ENCODE measurements around the gene CAMK4.
"Not testable (repeated sequence)": the region's sequence is repeated elsewhere in the genome, so short reads cannot be mapped to it uniquely, and the experiment has no call there.

CAMK4 gene

DNA sequence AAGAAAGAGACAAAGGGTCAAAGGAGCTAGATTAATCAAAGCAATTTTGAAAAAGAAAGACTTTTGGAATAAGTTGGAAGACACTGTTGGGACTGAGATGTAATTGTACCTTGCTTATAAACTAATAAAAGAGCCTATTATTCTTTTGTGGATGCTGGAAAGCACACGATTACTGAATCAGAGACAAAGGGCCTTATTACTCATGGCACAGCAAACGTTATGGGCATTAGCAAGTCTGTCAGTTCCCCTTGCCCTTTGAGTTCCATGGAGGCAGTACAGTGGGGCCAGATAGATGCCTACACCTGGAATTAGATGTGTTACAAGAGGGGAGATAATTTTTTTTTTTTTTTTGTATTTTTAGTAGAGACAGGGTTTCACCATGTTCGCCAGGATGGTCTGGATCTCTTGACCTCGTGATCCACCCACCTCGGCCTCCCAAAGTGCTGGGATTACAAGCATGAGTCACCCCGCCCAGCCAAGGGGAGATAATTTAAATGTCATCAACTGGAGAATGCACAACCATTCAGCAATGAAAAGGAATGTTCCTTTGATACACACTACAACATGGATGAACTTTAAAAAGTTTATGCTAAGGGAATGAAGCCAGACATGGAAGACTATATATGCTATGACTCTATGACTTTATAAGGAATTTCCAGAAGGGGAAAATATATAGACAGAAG, 159.2 kb downstream of the CAMK4 start:
- no peak for DNase-seq (ENCODE audit: low read depth in 2 of 2)

DNA sequence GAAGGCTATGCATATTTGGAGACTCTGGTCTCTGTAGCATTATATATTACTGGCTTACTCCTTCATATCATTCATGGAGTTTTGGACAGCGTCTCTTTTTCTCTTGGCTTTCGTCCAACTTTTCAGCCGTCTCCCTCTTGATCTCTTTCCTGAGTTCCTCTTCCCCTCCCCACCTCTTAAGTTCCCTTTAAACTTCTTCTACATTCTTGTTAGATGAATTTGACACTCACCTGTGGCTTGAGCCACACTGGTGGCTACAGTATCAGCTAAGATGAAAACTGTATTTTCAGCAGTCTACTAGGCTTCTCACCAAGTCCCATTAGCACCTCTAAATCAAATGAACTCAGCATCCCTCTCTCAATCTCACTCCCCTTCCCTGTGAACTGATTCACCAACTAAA, 160.0 kb downstream of the CAMK4 start:
- no peak for DNase-seq (ENCODE audit: low read depth in 2 of 2)

DNA sequence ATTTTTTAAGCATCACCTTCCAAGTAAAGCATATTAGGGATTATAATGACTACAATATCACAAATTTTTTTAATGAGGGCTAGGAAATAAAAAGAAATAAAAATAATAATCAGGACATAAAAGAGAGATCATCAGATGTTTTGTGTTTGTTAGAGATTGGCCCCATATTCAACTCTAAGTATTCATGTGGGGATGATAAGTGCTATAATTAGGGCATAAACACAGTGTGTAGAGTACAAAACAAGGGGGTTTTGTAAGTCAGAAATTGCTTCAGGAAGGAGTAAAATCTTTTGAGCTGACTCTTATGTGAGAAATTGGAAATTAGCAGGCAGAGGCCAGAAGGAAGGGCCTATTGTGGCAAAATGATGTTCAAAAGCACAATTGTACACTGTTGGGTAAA, 160.9 kb downstream of the CAMK4 start:
- DNase-seq (ENCODE audit: low read depth in 2 of 2) = no peak

DNA sequence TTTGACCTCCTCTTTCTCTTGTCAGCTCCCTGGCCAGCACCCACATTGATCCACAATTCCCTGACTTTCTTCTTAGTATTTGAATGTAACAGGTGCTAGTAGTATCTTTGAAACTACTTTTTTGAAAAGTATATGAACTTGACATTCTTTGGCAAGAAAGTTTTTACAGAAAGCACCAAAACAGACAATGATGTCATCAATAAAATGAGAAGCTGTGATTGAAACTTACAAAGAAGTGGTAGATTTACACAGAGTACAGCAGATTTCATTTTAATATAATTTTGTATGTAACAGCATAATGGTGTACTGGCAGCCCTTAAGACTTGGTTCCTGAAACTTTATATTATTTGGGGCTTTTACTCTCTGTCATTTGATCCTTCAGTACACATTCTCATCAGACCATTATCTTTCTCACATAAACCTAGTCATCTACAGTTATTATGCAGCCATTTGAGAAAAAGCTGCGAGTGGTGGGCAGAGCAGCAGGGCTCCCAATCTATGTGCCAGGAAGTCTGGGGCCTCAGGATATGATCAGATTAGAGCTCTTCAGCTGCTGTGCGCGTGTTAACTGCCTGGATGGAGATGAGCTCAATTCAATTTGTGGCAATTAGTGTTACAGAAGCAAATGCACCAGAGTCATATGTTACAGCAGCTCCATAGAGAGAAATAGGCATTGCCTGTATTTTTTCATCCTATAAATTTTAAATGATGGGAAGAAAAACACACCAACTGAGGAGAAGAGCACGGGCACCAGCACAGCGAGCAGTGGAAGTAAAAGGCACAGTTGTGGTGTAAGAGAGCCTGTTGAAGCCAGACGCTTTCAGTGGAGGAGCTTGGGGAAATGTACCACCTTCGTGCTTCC, 162.0 kb downstream of the CAMK4 start:
- no peak for DNase-seq (ENCODE audit: low read depth in 2 of 2)

DNA sequence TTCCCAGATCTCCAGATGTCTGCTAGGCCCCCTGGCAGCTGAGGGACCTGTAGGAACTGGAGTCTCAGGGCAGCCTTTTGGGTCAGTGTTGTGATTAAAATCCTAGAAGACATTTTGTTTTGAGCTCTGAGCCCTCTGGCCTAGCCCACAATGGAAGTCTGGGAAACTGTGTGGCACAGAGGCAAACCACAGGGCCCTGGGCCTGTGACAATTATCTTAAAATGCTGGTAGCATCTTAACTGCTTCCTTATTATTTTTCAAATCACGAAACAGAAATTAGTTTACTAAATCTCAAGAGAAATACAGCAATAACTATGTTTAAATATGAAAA, 162.6 kb downstream of the CAMK4 start:
- no peak for DNase-seq (ENCODE audit: low read depth in 2 of 2)

DNA sequence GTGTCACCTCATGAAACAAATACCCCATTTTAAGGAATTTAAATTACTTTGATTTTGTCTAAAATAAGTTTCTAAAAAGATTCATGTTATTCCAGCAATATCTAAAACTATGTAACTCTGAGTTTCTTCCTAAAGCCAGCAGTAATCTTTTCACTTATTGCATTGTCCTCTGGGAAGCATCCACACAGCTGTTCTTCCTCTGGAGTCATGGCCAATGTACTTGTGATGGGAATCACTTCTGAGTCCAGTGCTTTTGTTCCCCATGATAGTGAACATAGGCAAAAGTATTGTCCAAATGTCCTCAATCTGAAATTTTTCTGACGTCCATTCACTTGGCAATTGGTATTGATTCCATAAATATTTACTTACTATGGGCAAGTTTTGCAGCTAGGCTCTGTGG, 163.2 kb downstream of the CAMK4 start:
- DNase-seq (ENCODE audit: low read depth in 2 of 2) = no peak

DNA sequence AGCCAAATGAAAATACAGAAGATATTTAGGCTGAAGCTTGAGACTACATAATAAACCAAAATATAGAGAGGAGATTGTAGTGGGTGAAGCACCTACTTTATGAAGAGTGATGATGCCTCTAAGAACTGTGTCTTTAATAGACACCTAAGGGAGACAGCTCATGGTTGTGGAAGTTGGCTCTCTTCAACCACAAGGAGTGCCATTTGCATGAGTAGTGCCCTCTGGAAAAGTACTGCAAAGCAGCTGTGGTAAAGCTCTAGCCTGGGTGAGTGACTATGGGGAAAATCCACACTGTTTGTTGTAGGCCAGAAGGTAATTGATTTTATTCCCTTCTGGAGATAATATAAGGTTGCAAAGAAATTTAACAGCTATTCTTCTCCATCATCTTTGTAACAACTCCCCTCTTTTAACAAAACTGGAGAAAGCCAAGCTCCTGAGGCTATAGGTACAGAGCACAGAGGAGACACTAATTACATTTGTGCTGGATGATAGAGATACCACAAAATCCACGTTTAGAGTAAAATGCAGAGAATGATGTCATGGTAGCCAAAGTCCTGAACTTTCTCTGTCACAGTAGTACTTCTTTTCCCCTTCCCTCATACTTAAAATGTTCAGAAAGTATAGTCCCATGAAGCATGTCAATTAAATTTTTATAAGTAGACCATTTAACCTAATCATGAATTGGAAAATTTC, 165.4 kb downstream of the CAMK4 start:
- DNase-seq (ENCODE audit: low read depth in 2 of 2) = no peak

DNA sequence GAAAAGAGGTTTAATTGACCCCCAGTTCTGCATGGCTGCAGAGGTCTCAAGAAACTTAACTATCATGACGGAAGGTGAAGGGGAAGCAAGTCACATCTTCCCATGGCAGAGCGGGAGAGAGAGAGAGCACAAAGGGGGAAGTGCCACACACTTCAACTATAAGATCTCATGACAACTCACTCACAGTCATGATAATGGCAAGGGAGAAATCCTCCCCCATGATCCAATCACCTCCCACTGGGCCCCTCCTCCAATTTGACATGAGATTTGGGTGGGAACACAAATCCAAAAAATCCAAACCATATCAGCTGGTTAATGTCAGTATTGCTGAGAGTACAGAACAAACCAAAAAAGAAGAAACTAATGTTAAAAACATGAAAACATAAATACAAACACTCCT, 168.0 kb downstream of the CAMK4 start:
- no peak for DNase-seq (ENCODE audit: low read depth in 2 of 2)

DNA sequence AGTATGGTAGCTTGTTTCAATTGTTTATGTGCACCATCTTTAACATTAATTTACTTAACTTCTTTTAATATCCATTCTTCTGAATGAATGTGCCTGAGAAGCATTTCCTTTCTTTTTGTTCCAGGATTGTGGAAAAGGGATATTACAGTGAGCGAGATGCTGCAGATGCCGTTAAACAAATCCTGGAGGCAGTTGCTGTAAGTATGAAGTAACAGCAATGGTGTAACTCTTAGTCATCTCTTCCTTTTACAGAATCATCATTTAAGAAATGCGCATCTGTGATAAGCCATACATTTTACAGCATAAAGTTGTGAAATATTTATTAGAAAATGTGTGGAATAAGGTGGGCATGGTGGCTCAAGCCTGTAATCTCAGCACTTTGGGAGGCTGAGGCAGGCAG, 170.4 kb downstream of the CAMK4 start:
- DNase-seq (ENCODE audit: low read depth in 2 of 2) = no peak

DNA sequence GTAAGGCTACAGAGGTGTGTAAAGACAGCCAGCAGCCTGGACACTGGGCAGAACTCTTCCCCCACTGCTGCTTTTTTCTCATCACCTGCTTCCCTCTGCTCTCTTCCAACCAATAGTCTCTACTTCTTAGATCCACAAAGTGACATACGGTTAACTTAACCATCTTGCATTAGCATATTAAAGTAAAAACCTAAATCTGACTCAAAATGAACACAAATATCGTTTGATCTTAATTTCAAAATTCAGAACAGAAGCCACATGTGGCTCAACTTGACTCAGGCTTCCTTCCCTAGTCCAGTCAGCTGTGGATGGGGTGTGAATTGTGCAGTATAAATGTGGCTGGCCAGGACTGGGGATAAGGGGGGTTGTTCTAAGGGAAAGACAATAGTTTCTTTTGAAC, 173.8 kb downstream of the CAMK4 start:
- no peak for DNase-seq (ENCODE audit: low read depth in 2 of 2)

DNA sequence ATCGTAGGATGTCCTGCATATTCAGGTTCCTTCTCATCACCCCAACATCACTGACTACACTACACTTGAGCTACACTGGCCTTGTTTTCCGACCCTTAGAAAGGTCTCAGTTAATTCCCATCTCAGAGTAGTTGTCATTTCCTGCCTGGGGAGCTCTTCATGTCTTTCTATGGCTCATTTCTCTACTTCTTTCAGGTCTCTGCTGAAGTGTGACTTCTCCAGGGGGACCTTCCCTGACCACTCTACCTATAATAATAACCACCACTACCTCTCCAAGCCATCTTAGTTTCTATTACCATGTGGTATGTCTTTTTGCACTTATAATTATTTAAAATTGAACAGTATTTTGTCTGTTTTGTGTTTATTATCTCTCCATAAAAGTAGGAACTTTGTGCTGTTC, 174.9 kb downstream of the CAMK4 start:
- no peak for DNase-seq (ENCODE audit: low read depth in 2 of 2)

DNA sequence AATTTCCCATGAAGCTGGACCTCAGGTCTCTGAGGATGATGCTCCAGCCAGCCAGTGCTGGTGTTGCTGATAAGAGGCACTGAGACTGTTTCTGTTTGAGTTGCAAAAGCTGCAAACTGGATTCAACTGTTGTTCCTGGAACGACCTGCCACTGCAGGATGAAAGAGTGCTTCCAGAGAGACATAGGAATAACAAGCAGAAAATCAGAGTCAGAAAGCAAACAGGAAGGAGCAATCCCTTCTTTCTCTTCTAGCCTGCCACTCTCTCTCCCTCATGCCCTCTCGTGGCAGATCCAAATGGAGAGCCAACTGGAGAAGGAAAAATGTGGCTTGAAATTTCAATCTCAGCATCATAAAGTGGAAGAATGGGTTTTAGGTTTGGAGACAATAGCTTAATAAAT, 177.7 kb downstream of the CAMK4 start:
- no peak for DNase-seq (ENCODE audit: low read depth in 2 of 2)

DNA sequence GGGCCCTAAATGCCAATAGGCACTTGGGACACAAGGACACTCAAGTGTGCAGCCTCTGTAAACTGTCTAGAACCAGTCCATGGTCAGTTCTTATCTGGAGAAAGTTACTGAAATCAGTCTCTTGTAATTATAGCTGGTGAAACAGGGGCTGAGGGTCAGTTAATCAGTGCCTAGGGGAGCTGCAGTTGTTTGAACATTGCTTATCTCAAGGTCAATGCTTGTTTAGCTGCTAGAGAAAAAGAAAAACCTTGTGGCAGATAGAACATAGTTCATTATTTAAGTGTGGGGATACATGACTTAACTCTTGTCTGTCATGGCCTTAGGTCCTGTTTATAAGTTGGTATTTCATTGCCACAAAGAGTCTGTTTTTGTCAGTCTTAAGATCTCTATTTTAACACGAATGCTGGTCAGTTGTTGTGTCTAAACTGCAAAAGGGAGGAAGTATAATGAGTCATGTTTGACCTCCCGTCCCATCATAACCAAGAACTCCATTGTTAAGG, 180.1 kb downstream of the CAMK4 start:
- DNase-seq (ENCODE audit: low read depth in 2 of 2) = no peak

DNA sequence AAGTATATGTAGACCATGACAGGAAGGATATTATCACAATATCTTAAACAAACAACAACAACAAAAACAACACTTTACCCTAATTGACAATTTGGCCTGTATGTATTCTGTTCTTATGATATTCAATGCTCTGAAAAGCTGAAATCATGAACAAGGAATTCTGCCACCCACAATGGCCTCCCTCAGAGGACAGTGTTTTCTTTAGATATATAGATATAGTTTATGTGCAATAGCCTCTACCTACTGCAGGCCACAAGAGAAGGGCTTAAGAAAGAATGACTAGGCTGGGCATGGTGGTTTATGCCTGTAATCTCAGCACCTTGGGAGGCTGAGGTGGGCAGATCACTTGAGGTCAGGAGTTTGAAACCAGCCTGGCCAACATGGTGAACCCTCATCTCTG, 183.4 kb downstream of the CAMK4 start:
- no peak for DNase-seq (ENCODE audit: low read depth in 2 of 2)

DNA sequence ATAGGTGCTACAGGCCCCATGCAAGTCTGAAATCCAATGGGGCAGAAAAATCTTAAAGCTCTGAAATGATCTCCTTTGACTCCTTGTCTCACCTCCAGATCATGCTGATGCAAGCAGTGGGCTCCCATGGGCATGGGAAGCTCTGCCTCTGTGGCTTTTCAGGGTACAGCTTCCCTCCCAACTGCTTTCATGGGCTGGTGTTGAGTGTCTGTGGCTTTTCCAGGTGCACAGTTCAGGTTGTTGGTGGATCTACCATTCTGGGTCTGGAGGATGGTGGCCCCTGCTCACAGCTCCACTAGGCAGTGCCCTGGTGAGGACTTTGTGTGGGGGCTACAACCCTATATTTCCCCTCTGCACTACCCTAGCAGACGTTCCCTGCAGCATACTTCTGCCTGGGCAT, 184.6 kb downstream of the CAMK4 start:
- DNase-seq (ENCODE audit: low read depth in 2 of 2) = no peak

DNA sequence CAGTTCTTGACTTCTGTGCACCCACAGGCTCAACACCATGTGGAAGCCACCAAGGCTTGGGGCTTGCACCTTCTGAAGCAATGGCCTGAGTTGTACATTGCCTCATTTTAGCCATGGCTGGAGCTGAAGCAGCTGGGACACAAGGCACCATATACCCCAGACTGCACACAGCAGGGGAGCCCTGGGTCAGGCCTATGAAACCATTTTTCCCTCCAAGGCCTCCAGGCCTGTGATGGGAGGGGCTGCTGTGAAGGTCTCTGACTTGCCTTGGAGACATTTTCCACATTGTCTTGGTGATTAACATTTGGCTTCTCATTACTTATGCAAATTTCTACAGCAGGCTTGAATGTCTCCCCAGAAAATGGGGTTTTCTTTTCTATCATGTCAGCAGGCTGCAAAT, 185.1 kb downstream of the CAMK4 start:
- DNase-seq (ENCODE audit: low read depth in 2 of 2) = not testable (repeated sequence)

DNA sequence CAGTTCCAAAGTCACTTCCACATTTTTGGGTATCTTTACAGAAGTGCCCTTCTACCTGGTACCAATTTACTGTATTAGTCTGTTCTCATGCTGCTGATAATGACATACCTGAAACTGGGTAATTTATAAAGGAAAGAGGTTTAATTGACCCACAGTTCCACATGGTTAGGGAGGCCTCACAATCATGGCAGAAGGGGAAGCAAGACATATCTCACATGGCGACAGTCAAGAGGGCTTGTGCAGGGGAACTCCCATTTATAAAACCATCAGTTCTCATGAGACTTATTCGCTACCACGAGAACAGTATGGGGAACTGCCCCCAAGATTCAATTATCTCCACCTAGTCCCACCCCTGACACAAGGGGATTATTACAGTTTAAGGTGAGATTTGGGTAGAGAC, 185.9 kb downstream of the CAMK4 start:
- DNase-seq (ENCODE audit: low read depth in 2 of 2) = not testable (repeated sequence)

DNA sequence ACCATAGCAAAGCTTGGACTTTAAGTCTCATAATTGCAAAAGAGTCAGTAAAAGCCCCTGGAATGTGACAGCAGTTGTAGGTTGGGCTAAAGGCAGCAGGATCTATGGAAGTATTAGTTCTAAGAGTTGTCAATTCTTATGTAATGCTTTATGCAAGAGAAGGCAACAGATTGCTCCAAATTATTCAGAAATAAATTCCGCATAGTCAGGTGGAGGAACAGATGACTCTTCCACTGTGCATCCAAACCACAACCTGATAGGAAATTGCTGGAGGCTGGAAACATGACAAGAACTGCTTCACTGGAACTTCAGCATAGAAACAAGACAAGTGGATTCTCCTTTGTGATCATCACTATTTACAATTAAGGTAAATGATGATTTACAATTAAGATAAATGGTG, 187.1 kb downstream of the CAMK4 start:
- DNase-seq (ENCODE audit: low read depth in 2 of 2) = no peak

DNA sequence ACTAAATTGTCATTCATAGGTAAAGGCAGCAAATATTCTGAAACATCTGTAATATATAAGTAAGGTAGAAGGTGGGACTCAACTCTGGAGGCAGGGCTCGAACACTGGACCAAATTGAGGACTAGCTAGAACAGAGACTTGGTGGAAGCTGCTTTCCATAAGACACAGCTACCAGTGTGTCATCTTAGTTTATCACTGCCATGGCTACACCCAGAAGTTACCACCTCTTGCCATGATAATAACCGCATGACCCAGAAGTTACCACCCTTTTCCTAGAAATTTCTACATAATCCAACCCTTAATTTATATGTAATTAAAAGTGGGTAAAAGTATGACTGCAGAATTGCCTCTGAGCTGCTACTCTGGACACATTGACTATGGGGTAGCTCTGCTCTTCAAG, 188.4 kb downstream of the CAMK4 start:
- DNase-seq (ENCODE audit: low read depth in 2 of 2) = no peak

DNA sequence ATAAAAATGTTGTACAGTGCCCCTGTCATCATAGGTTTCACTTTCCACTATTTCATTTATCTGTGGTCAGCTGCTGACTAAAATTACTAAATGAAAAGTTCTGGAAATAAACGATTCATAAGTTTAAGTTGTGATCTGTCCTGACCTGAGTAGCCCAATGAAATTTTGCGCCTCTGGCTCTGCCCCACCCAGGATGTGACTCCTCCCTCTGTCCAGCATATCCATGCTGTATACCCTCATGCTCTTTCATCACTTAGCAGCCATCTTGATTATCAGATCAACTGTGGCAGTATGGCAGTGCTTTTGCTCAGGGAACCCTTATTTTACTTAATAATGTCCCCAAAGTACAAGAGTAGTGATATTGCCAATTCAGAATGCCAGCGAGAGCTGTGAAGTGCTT, 190.9 kb downstream of the CAMK4 start:
- no peak for DNase-seq (ENCODE audit: low read depth in 2 of 2)

DNA sequence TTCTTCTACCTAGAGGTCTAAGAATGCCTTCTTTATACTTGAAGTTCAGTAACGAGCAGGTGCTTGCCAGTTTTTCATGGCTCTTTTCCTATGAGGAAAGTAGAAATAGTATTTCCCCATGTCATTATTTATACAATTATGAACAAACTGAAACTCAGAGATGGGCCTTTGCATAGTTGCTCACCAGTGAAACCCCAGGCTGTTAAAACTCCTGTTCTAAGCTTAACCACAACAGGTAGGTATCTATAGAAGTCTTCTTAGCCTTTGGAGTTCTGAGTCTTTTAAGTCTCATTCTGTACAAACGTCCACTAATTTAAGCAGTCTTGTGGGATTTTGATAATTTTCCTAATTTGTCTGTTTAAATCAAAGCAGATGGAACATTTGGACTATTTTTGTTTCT, 198.1 kb downstream of the CAMK4 start:
- no peak for DNase-seq (ENCODE audit: low read depth in 2 of 2)

DNA sequence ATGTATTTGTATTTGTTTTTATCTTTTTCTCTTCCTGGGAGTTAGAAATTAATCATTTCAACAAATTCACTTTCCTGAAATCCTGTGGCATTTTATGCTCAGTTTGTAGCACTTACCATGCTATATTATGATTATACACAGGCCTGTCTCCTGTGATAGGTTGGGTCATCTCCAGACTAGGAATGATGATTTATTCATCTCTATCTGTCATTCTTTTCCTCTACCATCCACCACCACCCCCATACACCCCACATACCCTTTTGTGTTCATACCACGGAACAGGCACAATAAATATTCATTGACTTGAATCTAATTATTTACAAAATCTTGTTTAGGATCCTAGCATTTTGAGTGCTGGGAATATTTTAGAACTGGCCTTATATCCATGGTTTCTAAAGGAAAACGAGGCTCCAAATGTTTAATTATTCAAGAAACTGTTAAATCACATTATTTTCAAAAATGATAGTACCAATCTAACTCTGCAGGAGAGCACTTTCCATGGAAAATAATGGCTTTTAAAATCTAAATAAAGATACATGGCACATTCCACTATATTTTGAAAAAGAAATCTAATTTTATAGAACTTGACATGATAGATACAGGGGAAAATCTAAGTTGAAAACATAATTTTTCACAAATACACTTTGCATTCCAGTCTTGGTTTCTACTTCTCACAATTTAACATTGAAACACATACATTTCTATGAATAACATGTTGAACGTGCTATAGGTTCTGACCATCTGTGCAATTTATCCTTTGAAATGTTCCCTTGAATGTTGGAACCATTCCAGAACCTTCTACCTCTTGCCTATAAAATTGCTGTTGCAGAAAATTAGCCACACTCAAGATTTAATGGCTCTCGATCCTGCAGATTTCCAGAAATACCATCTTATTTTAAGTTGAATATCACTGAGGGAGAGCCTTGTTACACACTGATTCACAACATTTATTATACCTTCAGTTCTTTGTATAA, 198.8 kb downstream of the CAMK4 start:
- DNase-seq (ENCODE audit: low read depth in 2 of 2) = no peak

All from stimulated activated CD8-positive, alpha-beta memory T cell treated with anti-CD3 and anti-CD28 coated beads, Interleukin-2, amount 100 ng/mL, for 48 hours (primary cell).